PC-3 (cell line): ENCODE data around the gene NCOR2. TPM values are rescaled to one million over a fixed set of nuclear protein-coding genes. Genes with fewer than 3 reads are reported as not detected.

Experiments
- ATAC-seq: fragments of 200-7000 bp; cut with Tn5 transposase; 2 replicates; pipeline ENCODE4 v1.9.1; 2020; ENCODE audit warnings: mild to moderate bottlenecking, moderate library complexity
- BruUV-seq: library from RNA; stranded (reverse); fragments of 400-500 nt; replicated peaks from 2 replicates; lab custom pipeline; 2021; lab: Mats Ljungman, UMichigan
- CTCF ChIA-PET: fragments of 300-600 bp; sonication (Branson Sonifier 250); formaldehyde crosslinking; loops from one replicate; lab custom pipeline; 2022; ENCODE audit warnings: antibody characterized with exemption; lab: Charles Lee
- POLR2A ChIA-PET: fragments of 300-600 bp; sonication (Branson Sonifier 250); formaldehyde crosslinking; loops from one replicate; lab custom pipeline; 2022; ENCODE audit warnings: antibody characterized with exemption; ENCODE audit not compliant: unreplicated experiment; lab: Charles Lee
- DNase-seq: peaks from one replicate; pipeline ENCODE4 v3.0.0-alpha.2; 2015
- H2AFZ ChIP-seq: fragments of 300-600 bp; sonication (generic); 2 replicates; pipeline ENCODE4 v1.6.0; 2016; ENCODE audit warnings: antibody characterized with exemption, low read length
- H3F3A ChIP-seq: fragments of 300-600 bp; sonication (generic); one replicate; pipeline ENCODE4 v1.6.0; 2017; ENCODE audit warnings: antibody characterized with exemption, low read length, control low read depth, mild to moderate bottlenecking; ENCODE audit not compliant: unreplicated experiment
- H3K27ac ChIP-seq: fragments of 300-600 bp; sonication (generic); 2 replicates; pipeline ENCODE4 v1.5.1; 2016; ENCODE audit warnings: mild to moderate bottlenecking, low read length
- H3K27me3 ChIP-seq: fragments of 300-600 bp; sonication (generic); 2 replicates; pipeline ENCODE4 v1.6.1; 2016; ENCODE audit warnings: low read length, mixed read lengths
- H3K36me3 ChIP-seq: fragments of 300-600 bp; sonication (generic); 2 replicates; pipeline ENCODE4 v1.6.1; 2016; ENCODE audit warnings: low read depth, mixed run types, low read length, mixed read lengths
- H3K4me1 ChIP-seq: fragments of 300-600 bp; sonication (generic); 2 replicates; pipeline ENCODE4 v1.5.1; 2016; ENCODE audit warnings: low read length; ENCODE audit not compliant: insufficient read depth
- H3K4me2 ChIP-seq: fragments of 300-600 bp; sonication (generic); 2 replicates; pipeline ENCODE4 v1.6.0; 2016; ENCODE audit warnings: low read length
- H3K4me3 ChIP-seq: fragments of 300-600 bp; sonication (generic); 2 replicates; pipeline ENCODE4 v1.5.1; 2016; ENCODE audit warnings: mild to moderate bottlenecking, low read length, mixed read lengths
- H3K79me2 ChIP-seq: fragments of 300-600 bp; sonication (generic); 2 replicates; pipeline ENCODE4 v1.6.1; 2017; ENCODE audit warnings: low read length, mixed read lengths
- H3K9ac ChIP-seq: fragments of 300-600 bp; sonication (generic); 2 replicates; pipeline ENCODE4 v1.6.0; 2016; ENCODE audit warnings: mild to moderate bottlenecking, low read length
- H3K9me2 ChIP-seq: fragments of 300-600 bp; sonication (generic); replicated peaks from 2 replicates; pipeline ENCODE4 v1.6.1; 2016; ENCODE audit warnings: mixed run types, low read length, mixed read lengths
- H3K9me3 ChIP-seq: fragments of 300-600 bp; sonication (generic); 2 replicates; pipeline ENCODE4 v1.6.1; 2016; ENCODE audit warnings: low read length, mixed read lengths
- H4K20me1 ChIP-seq: fragments of 300-600 bp; sonication (generic); 2 replicates; pipeline ENCODE4 v1.6.1; 2016; ENCODE audit warnings: low read length, mixed read lengths
- CTCF ChIP-seq: fragments of 300-600 bp; sonication (generic); conservative IDR thresholded peaks from 2 replicates; pipeline ENCODE4 v1.5.1; 2017; ENCODE audit warnings: antibody characterized with exemption, low read depth, mild to moderate bottlenecking, low read length
- EZH2 ChIP-seq: fragments of 300-600 bp; sonication (generic); IDR thresholded peaks from one replicate; pipeline ENCODE4 v1.6.1; 2017; ENCODE audit warnings: antibody characterized with exemption, mild to moderate bottlenecking, low read length; ENCODE audit not compliant: unreplicated experiment
- EZH2phosphoT487 ChIP-seq: fragments of 300-600 bp; sonication (generic); IDR thresholded peaks from 2 replicates; pipeline ENCODE4 v1.6.1; 2018; ENCODE audit warnings: mild to moderate bottlenecking, antibody characterized with exemption, low read length, borderline replicate concordance
- intact Hi-C: fragments of 100-400 bp; cut with micrococcal nuclease; formaldehyde crosslinking; loops from 2 replicates; pipeline ENCODE4 v1.9.0; 2023
- total RNA-seq: library from RNA; depleted of rRNA; stranded (reverse); fragments of >200 nt; gene quantifications from 2 replicates; pipeline ENCODE4 v1.2.3, GENCODE V29; 2014

The NCOR2 gene
- total RNA-seq, 1 experiment from 2014 or later: 117 TPM

- POLR2A ChIA-PET: no interaction called here
- H4K20me1 ChIP-seq: peaks cover 51% of the 10 kb centered on the region
- no peak overlapping the region for H3K4me2 ChIP-seq
- H3K27ac ChIP-seq: no peak overlapping the region
- no TSS peak for BruUV-seq
- H3K79me2 ChIP-seq: peaks cover 64% of the 10 kb centered on the region
- intact Hi-C loops: no loop called here
- DNase-seq (no peak), ATAC-seq (no peak)
- H3K9me2 ChIP-seq: no peaks in the 10 kb centered on the region
- no peak overlapping the region for H3K4me3 ChIP-seq
- TF ChIP-seq CTCF: no peak
- no peak for TF ChIP-seq EZH2phosphoT487
- TF ChIP-seq EZH2: no peak
- peaks cover 7% of the 10 kb centered on the region for H3K4me1 ChIP-seq
- H3K27me3 ChIP-seq: no peaks in the 10 kb centered on the region
- H3F3A ChIP-seq: no peaks in the 10 kb centered on the region
- no peak overlapping the region for H3K9ac ChIP-seq
- no peaks in the 10 kb centered on the region; the same call in 1 of the 2 replicates for H3K36me3 ChIP-seq
- CTCF ChIA-PET: no interaction called here
- no peak overlapping the region for H2AFZ ChIP-seq
- H3K9me3 ChIP-seq: no peaks in the 10 kb centered on the region
Measured at GRCh38 chr12:124538194-124539082, 29.0 kb downstream of the NCOR2 start.

- H3K9ac ChIP-seq: no peak overlapping the region
- TF ChIP-seq EZH2phosphoT487: no peak
- ChIA-PET POLR2A (no interaction called here), CTCF (no interaction called here)
- H3K4me1 ChIP-seq: peaks cover 7% of the 10 kb centered on the region
- H3K27me3 ChIP-seq: no peaks in the 10 kb centered on the region
- no TSS peak for BruUV-seq
- DNase-seq (no peak), ATAC-seq (no peak)
- H3K79me2 ChIP-seq: peaks cover 64% of the 10 kb centered on the region
- no peak overlapping the region for H2AFZ ChIP-seq
- H3K27ac ChIP-seq: no peak overlapping the region
- H3K36me3 ChIP-seq: no peaks in the 10 kb centered on the region; the same call in 1 of the 2 replicates
- H3K9me2 ChIP-seq: no peaks in the 10 kb centered on the region
- no peaks in the 10 kb centered on the region for H3F3A ChIP-seq
- H3K9me3 ChIP-seq: no peaks in the 10 kb centered on the region
- intact Hi-C loops: no loop called here
- peaks cover 50% of the 10 kb centered on the region for H4K20me1 ChIP-seq
- H3K4me2 ChIP-seq: no peak overlapping the region
- no peak overlapping the region for H3K4me3 ChIP-seq
Measured at GRCh38 chr12:124537525-124538193, 29.8 kb downstream of the NCOR2 start.

- Histone ChIP-seq H3K27ac (no peak overlapping the region), H3K4me3 (no peak overlapping the region), H3K9me3 (no peaks in the 10 kb centered on the region), H4K20me1 (peaks cover 43% of the 10 kb centered on the region), H3K9ac (no peak overlapping the region), H3K4me1 (no peaks in the 10 kb centered on the region), H3K9me2 (no peaks in the 10 kb centered on the region), H3K36me3 (no peaks in the 10 kb centered on the region; the same call in 1 of the 2 replicates), H2AFZ (no peak overlapping the region), H3K4me2 (no peak overlapping the region), H3K27me3 (no peaks in the 10 kb centered on the region), H3K79me2 (peaks cover 59% of the 10 kb centered on the region), H3F3A (no peaks in the 10 kb centered on the region)
- ATAC-seq (0 out of 2 replicates have a peak, but pooled peaks have one; percentile 23), DNase-seq (no peak)
- intact Hi-C loops: no loop called here
- BruUV-seq: no TSS peak
- ChIA-PET CTCF (no interaction called here), POLR2A (no interaction called here)
- TF ChIP-seq EZH2phosphoT487: no peak
- no peak for TF ChIP-seq CTCF
- no peak for TF ChIP-seq EZH2
Measured at GRCh38 chr12:124536641-124537040, 30.8 kb downstream of the NCOR2 start.
